GM19463 (cell line): ENCODE results near the gene ICAM1.
"Not testable (repeated sequence)": the region's sequence is repeated elsewhere in the genome, so short reads cannot be mapped to it uniquely, and the experiment has no call there.

Experiments
- ATAC-seq: cut with Tn5 transposase; IDR thresholded peaks from one replicate; pipeline ENCODE4 v1.9.1; 2021; ENCODE audit warnings: mild to moderate bottlenecking, moderate library complexity; ENCODE audit not compliant: unreplicated experiment

The ICAM1 gene

GRCh38 chr19:10271543-10272086, 695 bp downstream of the ICAM1 start:
- peak; percentile 25 for ATAC-seq

- no peak for ATAC-seq
Measured at GRCh38 chr19:10274589-10274988, 3.7 kb downstream of the ICAM1 start.

- ATAC-seq: no peak
Measured at GRCh38 chr19:10277795-10278589, 7.1 kb downstream of the ICAM1 start.

GRCh38 chr19:10278935-10279334, 8.0 kb downstream of the ICAM1 start:
- ATAC-seq: no peak

GRCh38 chr19:10279737-10280442, 9.0 kb downstream of the ICAM1 start:
- no peak for ATAC-seq

- not testable (repeated sequence) for ATAC-seq
Measured at GRCh38 chr19:10282043-10282442, 11.1 kb downstream of the ICAM1 start.

GRCh38 chr19:10283301-10284064, 12.6 kb downstream of the ICAM1 start:
- ATAC-seq: no peak

- no peak for ATAC-seq
Measured at GRCh38 chr19:10284065-10284959, 13.4 kb downstream of the ICAM1 start.

- no peak for ATAC-seq
Measured at GRCh38 chr19:10284960-10285278, 14.0 kb downstream of the ICAM1 start.

GRCh38 chr19:10285393-10285792, 14.5 kb downstream of the ICAM1 start:
- no peak for ATAC-seq

- no peak for ATAC-seq
Measured at GRCh38 chr19:10286803-10287737, 16.1 kb downstream of the ICAM1 start, which contains the start of gene ICAM4. TSS of gene ICAM4 (plus strand) at chr19:10286955. CDS start at chr19:10287013, 58 bp downstream.

- no peak for ATAC-seq
Measured at GRCh38 chr19:10288662-10289166, 17.8 kb downstream of the ICAM1 start.

GRCh38 chr19:10289167-10289835, 18.4 kb downstream of the ICAM1 start:
- no peak for ATAC-seq

- ATAC-seq: no peak
Measured at GRCh38 chr19:10289836-10290356, 19.0 kb downstream of the ICAM1 start, which contains the start of gene ICAM5. TSS of gene ICAM5 (plus strand) at chr19:10289952. CDS start at chr19:10290044, 92 bp downstream.

- no peak for ATAC-seq
Measured at GRCh38 chr19:10290357-10290875, 19.5 kb downstream of the ICAM1 start.

- ATAC-seq: no peak
Measured at GRCh38 chr19:10290876-10291553, 20.1 kb downstream of the ICAM1 start.

GRCh38 chr19:10291554-10292205, 20.8 kb downstream of the ICAM1 start:
- ATAC-seq: no peak
